ENCODE data around the gene TMEM135. TPM values are rescaled to one million over a fixed set of nuclear protein-coding genes. Genes with fewer than 3 reads are reported as not detected.

The TMEM135 gene
- total and polyA plus RNA-seq, 2 donors (not counting 1 experiment from before 2014, with no cell fraction given): 2.7 to 19.5 TPM

- no peak for DNase-seq
- H3K4me3 Mint-ChIP-seq: no peak overlapping the region
- Histone ChIP-seq H3K4me3 (ENCODE audit: control extremely low read depth in 1 of 5, extremely low read depth in 1 of 5, insufficient read depth in 1 of 5, low read depth in 2 of 5, low read length in 4 of 5) (no peak overlapping the region), H3K9me3 (ENCODE audit: control extremely low read depth in 1 of 3, control insufficient read depth in 2 of 3, insufficient read depth in 1 of 3, low read length in 2 of 3) (peaks cover 0 to 13% (median 5%) of the 10 kb centered on the region in 3 donors), H2AFZ (ENCODE audit: insufficient read depth, low read depth, low read length, poor library complexity, severe bottlenecking) (no peak overlapping the region), H3K27ac (ENCODE audit: low read length in 2 of 2) (no peak overlapping the region), H3K4me1 (ENCODE audit: control insufficient read depth in 2 of 2, insufficient read depth in 2 of 2, low read length in 2 of 2) (peaks cover under 1 to 3% of the 10 kb centered on the region in 2 donors), H3K79me2 (ENCODE audit: control insufficient read depth, insufficient read depth, low read length) (no peaks in the 10 kb centered on the region), H4K20me1 (ENCODE audit: control insufficient read depth, insufficient read depth, low read length, poor library complexity, severe bottlenecking) (no peaks in the 10 kb centered on the region), H3K9ac (ENCODE audit: low read length) (no peak overlapping the region), H3K27me3 (replicated peaks in 1 of 4; ENCODE audit: control extremely low read depth in 1 of 4, control insufficient read depth in 3 of 4, insufficient read depth in 4 of 4, low read length in 3 of 4) (no peaks in the 10 kb centered on the region), H3K36me3 (replicated peaks in 1 of 2; ENCODE audit: control extremely low read depth in 1 of 2, control insufficient read depth in 1 of 2, extremely low read depth in 1 of 2, insufficient read depth in 2 of 2, low read length in 1 of 2) (no peaks in the 10 kb centered on the region), H3K4me2 (replicated peaks; ENCODE audit: low read depth, low read length, poor library complexity, severe bottlenecking) (no peak overlapping the region)
- peaks cover 5% of the 10 kb centered on the region for H3K4me1 Mint-ChIP-seq
- ATAC-seq (ENCODE audit: low read depth): no peak
- ChIA-PET POLR2A (no interaction called here), CTCF (no interaction called here)
- no peaks in the 10 kb centered on the region for H3K27me3 Mint-ChIP-seq
- intact Hi-C loops (cut with micrococcal nuclease): no loop called here
- H3K27ac Mint-ChIP-seq: no peak overlapping the region
- no peaks in the 10 kb centered on the region for H3K9me3 Mint-ChIP-seq (ENCODE audit: insufficient read depth)
- TF ChIP-seq CTCF (IDR thresholded peaks at IDR 0.05): no peak
- no peak for TF ChIP-seq EZH2 (IDR thresholded peaks at IDR 0.05; ENCODE audit: borderline replicate concordance, insufficient read depth, low read depth, low read length, poor library complexity, severe bottlenecking)
Observed at GRCh38 chr11:87092567-87092966, 54.8 kb downstream of the TMEM135 start.

- CTCF ChIA-PET: interaction anchor here (1.1 to 1.3 kb wide), 4 partner anchors 12 to 121 kb away, joined by 3 to 5 read pairs (median 4); partner anchors contain the start of gene TMEM135
- Mint-ChIP-seq H3K27me3 (no peaks in the 10 kb centered on the region), H3K4me1 (peaks cover 8% of the 10 kb centered on the region), H3K9me3 (ENCODE audit: insufficient read depth) (no peaks in the 10 kb centered on the region), H3K27ac (peak overlapping the region; percentile 8), H3K4me3 (no peak overlapping the region)
- POLR2A ChIA-PET: no interaction called here
- TF ChIP-seq CTCF (IDR thresholded peaks at IDR 0.05): peak; percentile 77
- no peak for TF ChIP-seq EZH2 (IDR thresholded peaks at IDR 0.05; ENCODE audit: borderline replicate concordance, insufficient read depth, low read depth, low read length, poor library complexity, severe bottlenecking)
- Histone ChIP-seq H3K9ac (ENCODE audit: low read length) (no peak overlapping the region), H3K27me3 (replicated peaks in 1 of 4; ENCODE audit: control extremely low read depth in 1 of 4, control insufficient read depth in 3 of 4, insufficient read depth in 4 of 4, low read length in 3 of 4) (no peaks in the 10 kb centered on the region), H3K79me2 (ENCODE audit: control insufficient read depth, insufficient read depth, low read length) (no peaks in the 10 kb centered on the region), H3K4me2 (replicated peaks; ENCODE audit: low read depth, low read length, poor library complexity, severe bottlenecking) (no peak overlapping the region), H3K4me1 (ENCODE audit: control insufficient read depth in 2 of 2, insufficient read depth in 2 of 2, low read length in 2 of 2) (peaks cover 3 to 5% of the 10 kb centered on the region in 2 donors), H3K4me3 (ENCODE audit: control extremely low read depth in 1 of 5, extremely low read depth in 1 of 5, insufficient read depth in 1 of 5, low read depth in 2 of 5, low read length in 4 of 5) (no peak overlapping the region), H2AFZ (ENCODE audit: insufficient read depth, low read depth, low read length, poor library complexity, severe bottlenecking) (no peak overlapping the region), H4K20me1 (ENCODE audit: control insufficient read depth, insufficient read depth, low read length, poor library complexity, severe bottlenecking) (no peaks in the 10 kb centered on the region), H3K27ac (ENCODE audit: low read length in 2 of 2) (no peak overlapping the region), H3K36me3 (replicated peaks in 1 of 2; ENCODE audit: control extremely low read depth in 1 of 2, control insufficient read depth in 1 of 2, extremely low read depth in 1 of 2, insufficient read depth in 2 of 2, low read length in 1 of 2) (no peaks in the 10 kb centered on the region), H3K9me3 (ENCODE audit: control extremely low read depth in 1 of 3, control insufficient read depth in 2 of 3, insufficient read depth in 1 of 3, low read length in 2 of 3) (peaks cover 0 to 10% (median 0%) of the 10 kb centered on the region in 3 donors)
- DNase-seq (peak; percentile 57), ATAC-seq (ENCODE audit: low read depth) (peak; percentile 68)
- intact Hi-C loops (cut with micrococcal nuclease): loop anchor here (5.0 kb wide), 1 partner anchor 120 kb away; no protein-coding TSS in a partner anchor
- WGBS (ENCODE audit: insufficient coverage): 71% methylated on average over 2 of the region's 3 CpGs
Observed at GRCh38 chr11:87097582-87097981, 59.8 kb downstream of the TMEM135 start.
